HEK293 (cell line): Measurements from ENCODE around the gene CSNK1A1L.

Experiments
- CTCF ChIA-PET: fragments of 350-600 bp; formaldehyde crosslinking; extraction: SDS; loops from one replicate; lab custom pipeline; 2021; ENCODE audit warnings: antibody characterized with exemption; lab: Yijun Ruan, JAX
- POLR2A ChIA-PET: fragments of 300-600 bp; formaldehyde crosslinking; extraction: SDS; loops from one replicate; lab custom pipeline; 2020; ENCODE audit warnings: antibody characterized with exemption, inconsistent platforms; lab: Yijun Ruan, JAX
- H3K27ac ChIP-seq: fragments of 200-500 bp; sonication (Bioruptor generic); 2 replicates; pipeline ENCODE4 v1.5.1; 2014; ENCODE audit warnings: low read depth, low read length, control low read depth, inconsistent platforms; ENCODE audit errors: extremely low read depth
- H3K36me3 ChIP-seq, 2 experiments: fragments of 200-500 bp in 1 of 2; sonication (Bioruptor generic) in 1 of 2; 1 replicate in 1 of 2; 2 replicates in 1 of 2; pipeline ENCODE4 v1.5.1; 2014 to 2017; ENCODE audit warnings: inconsistent platforms in 2 of 2, low read length in 2 of 2; ENCODE audit not compliant: control insufficient read depth in 2 of 2, insufficient read depth in 1 of 2
- H3K4me1 ChIP-seq: fragments of 200-500 bp; sonication (Bioruptor generic); 2 replicates; pipeline ENCODE4 v1.5.1; 2014; ENCODE audit warnings: mild to moderate bottlenecking, low read length, inconsistent platforms; ENCODE audit not compliant: control insufficient read depth, insufficient read depth
- H3K4me3 ChIP-seq: 2 replicates; pipeline ENCODE4 v1.5.1; 2011; ENCODE audit warnings: low read depth, mild to moderate bottlenecking, control low read depth, low read length, moderate library complexity
- H3K9me3 ChIP-seq: fragments of 200-500 bp; sonication (Bioruptor generic); 2 replicates; pipeline ENCODE4 v1.5.1; 2014; ENCODE audit warnings: low read depth, low read length, inconsistent platforms; ENCODE audit not compliant: control insufficient read depth, insufficient read depth
- HOXA7 ChIP-seq: sonication (generic); formaldehyde crosslinking; IDR thresholded peaks from 2 replicates; pipeline ENCODE4 v1.8.1; 2022; ENCODE audit warnings: missing genetic modification reagents, borderline replicate concordance
- SP2 ChIP-seq: fragments of 450-650 bp; formaldehyde crosslinking; IDR thresholded peaks from 2 replicates; pipeline ENCODE4 v1.5.1; 2016; ENCODE audit warnings: missing biosample characterization, missing genetic modification characterization
- ZBTB21 ChIP-seq: fragments of 450-650 bp; formaldehyde crosslinking; IDR thresholded peaks from 2 replicates; pipeline ENCODE4 v1.5.1; 2017; ENCODE audit warnings: missing biosample characterization, missing genetic modification characterization
- ZBTB48 ChIP-seq: fragments of 450-650 bp; formaldehyde crosslinking; IDR thresholded peaks from 2 replicates; pipeline ENCODE4 v1.5.1; 2016; ENCODE audit warnings: missing biosample characterization, missing genetic modification characterization
- ZNF302 ChIP-seq: fragments of 450-650 bp; formaldehyde crosslinking; IDR thresholded peaks from 2 replicates; pipeline ENCODE4 v1.5.1; 2016; ENCODE audit warnings: missing biosample characterization, missing genetic modification characterization, low read depth
- ZNF335 ChIP-seq: fragments of 450-650 bp; formaldehyde crosslinking; conservative IDR thresholded peaks from 2 replicates; pipeline ENCODE4 v1.5.1; 2016; ENCODE audit warnings: missing biosample characterization, missing genetic modification characterization
- ZNF341 ChIP-seq: fragments of 450-650 bp; formaldehyde crosslinking; IDR thresholded peaks from 2 replicates; pipeline ENCODE4; 2016; ENCODE audit warnings: low read depth, missing biosample characterization, missing genetic modification characterization
- ZNF529 ChIP-seq: fragments of 450-650 bp; formaldehyde crosslinking; IDR thresholded peaks from 2 replicates; pipeline ENCODE4 v1.5.1; 2017; ENCODE audit warnings: missing genetic modification characterization, missing biosample characterization; ENCODE audit not compliant: insufficient replicate concordance
- ZNF548 ChIP-seq: fragments of 450-650 bp; formaldehyde crosslinking; IDR thresholded peaks from 2 replicates; pipeline ENCODE4 v1.5.1; 2016; ENCODE audit warnings: missing biosample characterization, missing genetic modification characterization
- ZNF560 ChIP-seq: fragments of 450-650 bp; formaldehyde crosslinking; IDR thresholded peaks from 2 replicates; pipeline ENCODE4 v1.5.1; 2017; ENCODE audit warnings: missing biosample characterization, missing genetic modification characterization, borderline replicate concordance
- ZNF624 ChIP-seq: fragments of 450-650 bp; formaldehyde crosslinking; IDR thresholded peaks from 2 replicates; pipeline ENCODE4 v1.5.1; 2017; ENCODE audit warnings: missing biosample characterization, missing genetic modification characterization
- ZNF654 ChIP-seq: fragments of 450-650 bp; formaldehyde crosslinking; IDR thresholded peaks from 2 replicates; pipeline ENCODE4 v1.5.1; 2016; ENCODE audit warnings: low read depth, missing biosample characterization, missing genetic modification characterization
- ZNF658 ChIP-seq: fragments of 450-650 bp; formaldehyde crosslinking; IDR thresholded peaks from 2 replicates; pipeline ENCODE4; 2016; ENCODE audit warnings: missing biosample characterization, missing genetic modification characterization
- ZNF660 ChIP-seq: fragments of 450-650 bp; IDR thresholded peaks from 2 replicates; pipeline ENCODE4 v1.5.1; 2018; ENCODE audit warnings: missing biosample characterization, mild to moderate bottlenecking, missing genetic modification characterization
- TF ChIP-seq, protein P1 (sequence below): IDR thresholded peaks from 2 replicates; pipeline ENCODE4 v1.6.1; 2011; ENCODE audit warnings: mild to moderate bottlenecking, low read depth, low read length, borderline replicate concordance
- TF ChIP-seq, protein P2 (sequence below): fragments of 450-650 bp; formaldehyde crosslinking; IDR thresholded peaks from 2 replicates; pipeline ENCODE4 v1.5.1; 2016; ENCODE audit warnings: missing biosample characterization, missing genetic modification characterization
- TF ChIP-seq, protein P3 (sequence below): fragments of 450-650 bp; formaldehyde crosslinking; IDR thresholded peaks from 2 replicates; pipeline ENCODE4 v1.5.1; 2016; ENCODE audit warnings: missing biosample characterization, missing genetic modification characterization
- TF ChIP-seq, protein P4 (sequence below): fragments of 450-650 bp; IDR thresholded peaks from 2 replicates; pipeline ENCODE4 v1.5.1; 2018; ENCODE audit warnings: missing biosample characterization, mild to moderate bottlenecking, missing genetic modification characterization
- TF ChIP-seq, protein P5 (sequence below): fragments of 450-650 bp; formaldehyde crosslinking; IDR thresholded peaks from 2 replicates; pipeline ENCODE4 v1.5.1; 2016; ENCODE audit warnings: missing biosample characterization, missing genetic modification characterization
- TF ChIP-seq, protein P6 (sequence below): fragments of 450-650 bp; formaldehyde crosslinking; IDR thresholded peaks from 2 replicates; pipeline ENCODE4 v1.5.1; 2017; ENCODE audit warnings: missing biosample characterization, mild to moderate bottlenecking, missing genetic modification characterization, moderate library complexity
- TF ChIP-seq, protein P7 (sequence below): fragments of 450-650 bp; formaldehyde crosslinking; IDR thresholded peaks from 2 replicates; pipeline ENCODE4 v1.5.1; 2016; ENCODE audit warnings: missing biosample characterization, missing genetic modification characterization
- TF ChIP-seq, protein P8 (sequence below): fragments of 450-650 bp; formaldehyde crosslinking; IDR thresholded peaks from 2 replicates; pipeline ENCODE4 v1.5.1; 2016; ENCODE audit warnings: missing biosample characterization, missing genetic modification characterization

Gene CSNK1A1L

DNA sequence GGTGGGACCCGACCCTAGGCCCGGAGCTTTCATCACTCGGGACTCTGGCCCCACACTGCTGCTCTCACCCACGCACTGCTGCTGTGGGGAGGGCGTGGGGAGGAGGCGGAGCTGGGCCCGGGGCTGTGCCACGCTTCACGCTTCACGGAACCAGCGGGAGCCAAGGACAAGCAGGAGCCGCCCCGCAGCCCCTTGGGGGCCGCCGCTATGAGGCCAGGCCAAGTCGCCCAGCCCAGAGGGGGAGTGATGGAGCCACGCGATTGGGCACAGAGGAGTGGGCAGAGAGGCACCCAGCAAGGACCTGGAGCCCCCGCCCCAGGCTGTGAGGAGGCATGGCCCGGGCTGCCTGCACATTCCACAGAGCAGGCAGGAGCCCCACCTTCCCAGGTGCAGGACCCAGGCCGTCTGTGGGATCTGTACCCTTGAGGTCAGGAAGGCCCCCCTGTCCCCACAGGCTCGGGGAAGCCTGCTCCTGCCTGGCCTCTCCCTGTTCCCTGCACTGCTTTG, 35.8 kb downstream of the CSNK1A1L start (continued):
- TF ChIP-seq, protein P1, sequence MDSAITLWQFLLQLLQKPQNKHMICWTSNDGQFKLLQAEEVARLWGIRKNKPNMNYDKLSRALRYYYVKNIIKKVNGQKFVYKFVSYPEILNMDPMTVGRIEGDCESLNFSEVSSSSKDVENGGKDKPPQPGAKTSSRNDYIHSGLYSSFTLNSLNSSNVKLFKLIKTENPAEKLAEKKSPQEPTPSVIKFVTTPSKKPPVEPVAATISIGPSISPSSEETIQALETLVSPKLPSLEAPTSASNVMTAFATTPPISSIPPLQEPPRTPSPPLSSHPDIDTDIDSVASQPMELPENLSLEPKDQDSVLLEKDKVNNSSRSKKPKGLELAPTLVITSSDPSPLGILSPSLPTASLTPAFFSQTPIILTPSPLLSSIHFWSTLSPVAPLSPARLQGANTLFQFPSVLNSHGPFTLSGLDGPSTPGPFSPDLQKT = no peak

DNA sequence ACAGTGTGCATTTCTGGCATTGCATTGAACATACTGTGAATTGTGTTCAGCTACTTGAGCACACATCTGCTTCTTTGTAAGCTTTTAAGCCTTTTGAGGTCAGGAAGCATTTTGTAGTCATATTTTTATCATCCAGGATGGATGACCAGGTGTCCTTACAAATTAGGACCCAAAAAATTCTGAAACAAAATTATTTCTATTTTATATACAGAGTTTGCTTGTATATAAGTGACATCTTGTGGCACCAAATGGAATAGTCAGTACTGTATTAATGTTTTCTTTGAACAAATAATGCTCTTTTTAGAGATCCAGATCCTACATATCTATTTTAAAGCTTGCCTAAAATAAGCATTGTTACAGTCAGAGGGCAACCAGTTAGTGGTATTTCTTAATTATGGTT, 36.5 kb downstream of the CSNK1A1L start:
- H3K4me1 ChIP-seq = no peaks in the 10 kb centered on the region
- H3K27ac ChIP-seq = no peak overlapping the region
- no peak overlapping the region for H3K4me3 ChIP-seq
- CTCF ChIA-PET = interaction anchor here (0.6 to 1.8 kb wide), 8 partner anchors 20 to 1704 kb away, joined by 3 to 5 read pairs (median 4); no protein-coding TSS in a partner anchor
- no peaks in the 10 kb centered on the region for H3K36me3 ChIP-seq
- POLR2A ChIA-PET = no interaction called here
- no peaks in the 10 kb centered on the region for H3K9me3 ChIP-seq
- TF ChIP-seq, protein P2, sequence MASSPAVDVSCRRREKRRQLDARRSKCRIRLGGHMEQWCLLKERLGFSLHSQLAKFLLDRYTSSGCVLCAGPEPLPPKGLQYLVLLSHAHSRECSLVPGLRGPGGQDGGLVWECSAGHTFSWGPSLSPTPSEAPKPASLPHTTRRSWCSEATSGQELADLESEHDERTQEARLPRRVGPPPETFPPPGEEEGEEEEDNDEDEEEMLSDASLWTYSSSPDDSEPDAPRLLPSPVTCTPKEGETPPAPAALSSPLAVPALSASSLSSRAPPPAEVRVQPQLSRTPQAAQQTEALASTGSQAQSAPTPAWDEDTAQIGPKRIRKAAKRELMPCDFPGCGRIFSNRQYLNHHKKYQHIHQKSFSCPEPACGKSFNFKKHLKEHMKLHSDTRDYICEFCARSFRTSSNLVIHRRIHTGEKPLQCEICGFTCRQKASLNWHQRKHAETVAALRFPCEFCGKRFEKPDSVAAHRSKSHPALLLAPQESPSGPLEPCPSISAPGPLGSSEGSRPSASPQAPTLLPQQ (tag by site-specific recombination) = no peak
- TF ChIP-seq, protein P3, sequence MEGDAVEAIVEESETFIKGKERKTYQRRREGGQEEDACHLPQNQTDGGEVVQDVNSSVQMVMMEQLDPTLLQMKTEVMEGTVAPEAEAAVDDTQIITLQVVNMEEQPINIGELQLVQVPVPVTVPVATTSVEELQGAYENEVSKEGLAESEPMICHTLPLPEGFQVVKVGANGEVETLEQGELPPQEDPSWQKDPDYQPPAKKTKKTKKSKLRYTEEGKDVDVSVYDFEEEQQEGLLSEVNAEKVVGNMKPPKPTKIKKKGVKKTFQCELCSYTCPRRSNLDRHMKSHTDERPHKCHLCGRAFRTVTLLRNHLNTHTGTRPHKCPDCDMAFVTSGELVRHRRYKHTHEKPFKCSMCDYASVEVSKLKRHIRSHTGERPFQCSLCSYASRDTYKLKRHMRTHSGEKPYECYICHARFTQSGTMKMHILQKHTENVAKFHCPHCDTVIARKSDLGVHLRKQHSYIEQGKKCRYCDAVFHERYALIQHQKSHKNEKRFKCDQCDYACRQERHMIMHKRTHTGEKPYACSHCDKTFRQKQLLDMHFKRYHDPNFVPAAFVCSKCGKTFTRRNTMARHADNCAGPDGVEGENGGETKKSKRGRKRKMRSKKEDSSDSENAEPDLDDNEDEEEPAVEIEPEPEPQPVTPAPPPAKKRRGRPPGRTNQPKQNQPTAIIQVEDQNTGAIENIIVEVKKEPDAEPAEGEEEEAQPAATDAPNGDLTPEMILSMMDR = no peak
- no peak for TF ChIP-seq ZNF624 (tag by site-specific recombination)
- TF ChIP-seq, protein P4, sequence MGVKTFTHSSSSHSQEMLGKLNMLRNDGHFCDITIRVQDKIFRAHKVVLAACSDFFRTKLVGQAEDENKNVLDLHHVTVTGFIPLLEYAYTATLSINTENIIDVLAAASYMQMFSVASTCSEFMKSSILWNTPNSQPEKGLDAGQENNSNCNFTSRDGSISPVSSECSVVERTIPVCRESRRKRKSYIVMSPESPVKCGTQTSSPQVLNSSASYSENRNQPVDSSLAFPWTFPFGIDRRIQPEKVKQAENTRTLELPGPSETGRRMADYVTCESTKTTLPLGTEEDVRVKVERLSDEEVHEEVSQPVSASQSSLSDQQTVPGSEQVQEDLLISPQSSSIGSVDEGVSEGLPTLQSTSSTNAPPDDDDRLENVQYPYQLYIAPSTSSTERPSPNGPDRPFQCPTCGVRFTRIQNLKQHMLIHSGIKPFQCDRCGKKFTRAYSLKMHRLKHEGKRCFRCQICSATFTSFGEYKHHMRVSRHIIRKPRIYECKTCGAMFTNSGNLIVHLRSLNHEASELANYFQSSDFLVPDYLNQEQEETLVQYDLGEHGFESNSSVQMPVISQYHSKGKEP (tag by site-specific recombination) = 0 out of 2 replicates have a peak, but pooled peaks have one; percentile 8
- TF ChIP-seq, protein P5, sequence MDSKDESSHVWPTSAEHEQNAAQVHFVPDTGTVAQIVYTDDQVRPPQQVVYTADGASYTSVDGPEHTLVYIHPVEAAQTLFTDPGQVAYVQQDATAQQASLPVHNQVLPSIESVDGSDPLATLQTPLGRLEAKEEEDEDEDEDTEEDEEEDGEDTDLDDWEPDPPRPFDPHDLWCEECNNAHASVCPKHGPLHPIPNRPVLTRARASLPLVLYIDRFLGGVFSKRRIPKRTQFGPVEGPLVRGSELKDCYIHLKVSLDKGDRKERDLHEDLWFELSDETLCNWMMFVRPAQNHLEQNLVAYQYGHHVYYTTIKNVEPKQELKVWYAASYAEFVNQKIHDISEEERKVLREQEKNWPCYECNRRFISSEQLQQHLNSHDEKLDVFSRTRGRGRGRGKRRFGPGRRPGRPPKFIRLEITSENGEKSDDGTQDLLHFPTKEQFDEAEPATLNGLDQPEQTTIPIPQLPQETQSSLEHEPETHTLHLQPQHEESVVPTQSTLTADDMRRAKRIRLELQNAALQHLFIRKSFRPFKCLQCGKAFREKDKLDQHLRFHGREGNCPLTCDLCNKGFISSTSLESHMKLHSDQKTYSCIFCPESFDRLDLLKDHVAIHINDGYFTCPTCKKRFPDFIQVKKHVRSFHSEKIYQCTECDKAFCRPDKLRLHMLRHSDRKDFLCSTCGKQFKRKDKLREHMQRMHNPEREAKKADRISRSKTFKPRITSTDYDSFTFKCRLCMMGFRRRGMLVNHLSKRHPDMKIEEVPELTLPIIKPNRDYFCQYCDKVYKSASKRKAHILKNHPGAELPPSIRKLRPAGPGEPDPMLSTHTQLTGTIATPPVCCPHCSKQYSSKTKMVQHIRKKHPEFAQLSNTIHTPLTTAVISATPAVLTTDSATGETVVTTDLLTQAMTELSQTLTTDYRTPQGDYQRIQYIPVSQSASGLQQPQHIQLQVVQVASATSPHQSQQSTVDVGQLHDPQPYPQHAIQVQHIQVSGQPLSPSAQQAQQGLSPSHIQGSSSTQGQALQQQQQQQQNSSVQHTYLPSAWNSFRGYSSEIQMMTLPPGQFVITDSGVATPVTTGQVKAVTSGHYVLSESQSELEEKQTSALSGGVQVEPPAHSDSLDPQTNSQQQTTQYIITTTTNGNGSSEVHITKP = no peak
- no peak for TF ChIP-seq ZBTB48 (tag by site-specific recombination)
- TF ChIP-seq, protein P6, sequence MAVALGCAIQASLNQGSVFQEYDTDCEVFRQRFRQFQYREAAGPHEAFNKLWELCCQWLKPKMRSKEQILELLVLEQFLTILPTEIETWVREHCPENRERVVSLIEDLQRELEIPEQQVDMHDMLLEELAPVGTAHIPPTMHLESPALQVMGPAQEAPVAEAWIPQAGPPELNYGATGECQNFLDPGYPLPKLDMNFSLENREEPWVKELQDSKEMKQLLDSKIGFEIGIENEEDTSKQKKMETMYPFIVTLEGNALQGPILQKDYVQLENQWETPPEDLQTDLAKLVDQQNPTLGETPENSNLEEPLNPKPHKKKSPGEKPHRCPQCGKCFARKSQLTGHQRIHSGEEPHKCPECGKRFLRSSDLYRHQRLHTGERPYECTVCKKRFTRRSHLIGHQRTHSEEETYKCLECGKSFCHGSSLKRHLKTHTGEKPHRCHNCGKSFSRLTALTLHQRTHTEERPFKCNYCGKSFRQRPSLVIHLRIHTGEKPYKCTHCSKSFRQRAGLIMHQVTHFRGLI = no peak
- TF ChIP-seq, protein P7, sequence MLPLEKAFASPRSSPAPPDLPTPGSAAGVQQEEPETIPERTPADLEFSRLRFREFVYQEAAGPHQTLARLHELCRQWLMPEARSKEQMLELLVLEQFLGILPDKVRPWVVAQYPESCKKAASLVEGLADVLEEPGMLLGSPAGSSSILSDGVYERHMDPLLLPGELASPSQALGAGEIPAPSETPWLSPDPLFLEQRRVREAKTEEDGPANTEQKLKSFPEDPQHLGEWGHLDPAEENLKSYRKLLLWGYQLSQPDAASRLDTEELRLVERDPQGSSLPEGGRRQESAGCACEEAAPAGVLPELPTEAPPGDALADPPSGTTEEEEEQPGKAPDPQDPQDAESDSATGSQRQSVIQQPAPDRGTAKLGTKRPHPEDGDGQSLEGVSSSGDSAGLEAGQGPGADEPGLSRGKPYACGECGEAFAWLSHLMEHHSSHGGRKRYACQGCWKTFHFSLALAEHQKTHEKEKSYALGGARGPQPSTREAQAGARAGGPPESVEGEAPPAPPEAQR (tag by site-specific recombination) = no peak
- peak; percentile 56 for TF ChIP-seq ZNF654
- no peak for TF ChIP-seq ZNF658 (tag by site-specific recombination)
- no peak for TF ChIP-seq ZNF548 (tag by site-specific recombination)
- TF ChIP-seq ZNF302 (tag by site-specific recombination) = no peak
- TF ChIP-seq ZNF529 = no peak
- no peak for TF ChIP-seq HOXA7 (CRISPR knock-in tag)
- TF ChIP-seq, protein P8, sequence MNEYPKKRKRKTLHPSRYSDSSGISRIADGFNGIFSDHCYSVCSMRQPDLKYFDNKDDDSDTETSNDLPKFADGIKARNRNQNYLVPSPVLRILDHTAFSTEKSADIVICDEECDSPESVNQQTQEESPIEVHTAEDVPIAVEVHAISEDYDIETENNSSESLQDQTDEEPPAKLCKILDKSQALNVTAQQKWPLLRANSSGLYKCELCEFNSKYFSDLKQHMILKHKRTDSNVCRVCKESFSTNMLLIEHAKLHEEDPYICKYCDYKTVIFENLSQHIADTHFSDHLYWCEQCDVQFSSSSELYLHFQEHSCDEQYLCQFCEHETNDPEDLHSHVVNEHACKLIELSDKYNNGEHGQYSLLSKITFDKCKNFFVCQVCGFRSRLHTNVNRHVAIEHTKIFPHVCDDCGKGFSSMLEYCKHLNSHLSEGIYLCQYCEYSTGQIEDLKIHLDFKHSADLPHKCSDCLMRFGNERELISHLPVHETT (tag by site-specific recombination) = no peak
- no peak for TF ChIP-seq ZNF560 (tag by site-specific recombination)
- TF ChIP-seq SP2 (tag by site-specific recombination) = no peak
- no peak for TF ChIP-seq ZNF660 (tag by site-specific recombination)
- no peak for TF ChIP-seq ZNF341 (tag by site-specific recombination)
- TF ChIP-seq ZBTB21 (tag by site-specific recombination) = no peak
- peak; percentile 52; the same call in 1 of the 2 replicates for TF ChIP-seq ZNF335 (tag by site-specific recombination)
